A673 (cell line): Measurements from ENCODE around the gene DDX42. TPM values are rescaled to one million over a fixed set of nuclear protein-coding genes. Genes with fewer than 3 reads are reported as not detected.

Source experiments
- BruUV-seq: library from RNA; stranded (reverse); fragments of 400-500 nt; replicated peaks from 2 replicates; lab custom pipeline; 2021; lab: Mats Ljungman, UMichigan
- CTCF ChIA-PET: fragments of 300-600 bp; sonication (Branson Sonifier 250); formaldehyde crosslinking; loops from one replicate; lab custom pipeline; 2022; ENCODE audit warnings: antibody characterized with exemption; lab: Charles Lee
- POLR2A ChIA-PET: fragments of 300-600 bp; sonication (Branson Sonifier 250); formaldehyde crosslinking; loops from one replicate; lab custom pipeline; 2022; ENCODE audit warnings: antibody characterized with exemption; ENCODE audit not compliant: low non-redundant PET; lab: Charles Lee
- DNase-seq: peaks from one replicate; pipeline ENCODE4 v3.0.0-alpha.2; 2015; ENCODE audit warnings: low spot score
- H3K27ac ChIP-seq: fragments of 200-600 bp; sonication (generic); 2 replicates; pipeline ENCODE4 v1.5.1; 2016; ENCODE audit warnings: mixed run types, low read depth, mild to moderate bottlenecking, mixed read lengths, antibody characterized with exemption, low read length; ENCODE audit not compliant: poor library complexity, severe bottlenecking
- H3K27me3 ChIP-seq: fragments of 200-600 bp; sonication (generic); replicated peaks from 2 replicates; pipeline ENCODE4 v1.6.1; 2017; ENCODE audit warnings: mixed run types, low read depth, mild to moderate bottlenecking, mixed read lengths, antibody characterized with exemption, low read length; ENCODE audit not compliant: insufficient read depth, poor library complexity
- H3K36me3 ChIP-seq: fragments of 200-600 bp; sonication (generic); 2 replicates; pipeline ENCODE4 v1.6.1; 2016; ENCODE audit warnings: mixed run types, mild to moderate bottlenecking, mixed read lengths, antibody characterized with exemption, low read length; ENCODE audit not compliant: insufficient read depth, poor library complexity, severe bottlenecking
- H3K4me1 ChIP-seq: fragments of 200-600 bp; sonication (generic); 2 replicates; pipeline ENCODE4 v1.6.1; 2017; ENCODE audit warnings: mixed run types, mild to moderate bottlenecking, mixed read lengths, antibody characterized with exemption, low read length; ENCODE audit not compliant: insufficient read depth, poor library complexity, severe bottlenecking
- H3K4me3 ChIP-seq: fragments of 200-600 bp; sonication (generic); 2 replicates; pipeline ENCODE4 v1.5.1; 2016; ENCODE audit warnings: low read depth, mixed run types, mild to moderate bottlenecking, mixed read lengths, low read length; ENCODE audit not compliant: poor library complexity, severe bottlenecking
- H3K9me3 ChIP-seq: fragments of 200-600 bp; sonication (generic); 2 replicates; pipeline ENCODE4 v1.6.1; 2016; ENCODE audit warnings: mixed run types, low read depth, mild to moderate bottlenecking, mixed read lengths, antibody characterized with exemption, low read length; ENCODE audit not compliant: poor library complexity, severe bottlenecking
- EZH2 ChIP-seq: fragments of 200-600 bp; sonication (generic); IDR thresholded peaks from 2 replicates; pipeline ENCODE4 v1.6.1; 2017; ENCODE audit warnings: borderline replicate concordance, low read depth, mild to moderate bottlenecking, mixed read lengths, antibody characterized with exemption, low read length; ENCODE audit not compliant: poor library complexity, severe bottlenecking
- intact Hi-C: fragments of 100-400 bp; cut with micrococcal nuclease; formaldehyde crosslinking; loops from one replicate; pipeline ENCODE4 v1.10.0; 2022; ENCODE audit not compliant: unreplicated experiment
- total RNA-seq: library from RNA; stranded (reverse); gene quantifications from 2 replicates; pipeline ENCODE4 v1.2.3, GENCODE V29; 2021
- TF ChIP-seq, protein P1 (sequence below): fragments of 300-800, 200-600 bp; sonication (generic); conservative IDR thresholded peaks from 2 replicates; pipeline ENCODE4 v1.5.1; 2017; ENCODE audit warnings: low read depth, mild to moderate bottlenecking, antibody characterized with exemption, low read length, moderate library complexity, mixed read lengths

DDX42 gene
- total RNA-seq, 1 experiment from 2014 or later: 148 TPM

DNA sequence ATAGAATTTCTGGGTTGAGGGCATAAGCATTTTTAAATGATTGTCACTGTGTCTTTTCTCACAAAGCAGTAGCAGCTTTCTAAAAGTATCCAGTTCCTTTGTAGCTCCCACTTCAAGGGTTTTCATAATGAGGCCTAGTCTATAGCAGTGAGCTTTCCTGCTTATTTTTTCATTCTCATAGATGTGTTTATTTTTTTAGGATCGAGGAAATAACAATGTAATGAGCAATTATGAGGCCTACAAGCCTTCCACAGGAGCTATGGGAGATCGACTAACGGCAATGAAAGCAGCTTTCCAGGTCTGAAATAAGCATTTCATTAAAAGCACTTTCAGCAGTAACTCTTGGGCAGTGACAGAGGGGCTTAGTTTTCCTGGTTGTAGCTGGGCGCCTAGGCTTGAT lies 42.7 kb downstream of the DDX42 start:
- no peak for DNase-seq
- CTCF ChIA-PET: no interaction called here
- BruUV-seq: no TSS peak
- H3K4me1 ChIP-seq: no peaks in the 10 kb centered on the region
- H3K4me3 ChIP-seq: no peak overlapping the region
- H3K27me3 ChIP-seq: no peaks in the 10 kb centered on the region
- peaks cover 97% of the 10 kb centered on the region for H3K36me3 ChIP-seq
- TF ChIP-seq, protein P1, sequence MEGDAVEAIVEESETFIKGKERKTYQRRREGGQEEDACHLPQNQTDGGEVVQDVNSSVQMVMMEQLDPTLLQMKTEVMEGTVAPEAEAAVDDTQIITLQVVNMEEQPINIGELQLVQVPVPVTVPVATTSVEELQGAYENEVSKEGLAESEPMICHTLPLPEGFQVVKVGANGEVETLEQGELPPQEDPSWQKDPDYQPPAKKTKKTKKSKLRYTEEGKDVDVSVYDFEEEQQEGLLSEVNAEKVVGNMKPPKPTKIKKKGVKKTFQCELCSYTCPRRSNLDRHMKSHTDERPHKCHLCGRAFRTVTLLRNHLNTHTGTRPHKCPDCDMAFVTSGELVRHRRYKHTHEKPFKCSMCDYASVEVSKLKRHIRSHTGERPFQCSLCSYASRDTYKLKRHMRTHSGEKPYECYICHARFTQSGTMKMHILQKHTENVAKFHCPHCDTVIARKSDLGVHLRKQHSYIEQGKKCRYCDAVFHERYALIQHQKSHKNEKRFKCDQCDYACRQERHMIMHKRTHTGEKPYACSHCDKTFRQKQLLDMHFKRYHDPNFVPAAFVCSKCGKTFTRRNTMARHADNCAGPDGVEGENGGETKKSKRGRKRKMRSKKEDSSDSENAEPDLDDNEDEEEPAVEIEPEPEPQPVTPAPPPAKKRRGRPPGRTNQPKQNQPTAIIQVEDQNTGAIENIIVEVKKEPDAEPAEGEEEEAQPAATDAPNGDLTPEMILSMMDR: no peak
- TF ChIP-seq EZH2: no peak
- H3K27ac ChIP-seq: no peak overlapping the region
- no peaks in the 10 kb centered on the region for H3K9me3 ChIP-seq
- intact Hi-C loops: loop anchor here (5.0 kb wide), 1 partner anchor 34 kb away; no protein-coding TSS in a partner anchor
- POLR2A ChIA-PET: no interaction called here

DNA sequence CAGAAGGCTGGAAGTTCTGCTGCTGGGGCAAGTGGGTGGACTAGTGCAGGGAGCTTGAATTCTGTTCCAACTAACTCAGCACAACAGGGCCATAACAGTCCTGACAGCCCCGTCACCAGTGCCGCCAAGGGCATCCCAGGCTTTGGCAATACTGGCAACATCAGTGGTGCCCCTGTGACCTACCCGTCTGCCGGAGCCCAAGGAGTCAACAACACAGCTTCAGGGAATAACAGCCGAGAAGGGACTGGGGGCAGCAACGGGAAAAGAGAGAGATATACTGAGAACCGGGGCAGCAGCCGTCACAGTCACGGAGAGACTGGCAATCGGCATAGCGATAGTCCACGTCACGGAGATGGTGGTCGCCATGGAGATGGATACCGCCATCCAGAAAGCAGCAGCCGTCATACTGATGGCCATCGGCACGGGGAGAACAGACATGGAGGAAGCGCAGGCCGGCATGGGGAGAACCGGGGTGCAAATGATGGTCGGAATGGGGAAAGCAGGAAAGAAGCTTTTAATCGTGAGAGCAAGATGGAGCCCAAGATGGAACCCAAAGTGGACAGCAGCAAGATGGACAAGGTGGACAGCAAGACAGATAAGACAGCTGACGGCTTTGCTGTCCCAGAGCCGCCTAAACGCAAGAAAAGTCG lies 43.9 kb downstream of the DDX42 start:
- Histone ChIP-seq H3K9me3 (no peaks in the 10 kb centered on the region), H3K4me1 (no peaks in the 10 kb centered on the region), H3K27ac (no peak overlapping the region), H3K4me3 (no peak overlapping the region), H3K27me3 (no peaks in the 10 kb centered on the region), H3K36me3 (peaks cover 98% of the 10 kb centered on the region)
- ChIA-PET POLR2A (interaction anchor here (0.5 to 0.8 kb wide), 3 partner anchors 8 to 11 kb away, joined by 3 to 12 read pairs (median 3); partner anchors contain the start of gene PSMC5), CTCF (no interaction called here)
- intact Hi-C loops: loop anchor here (5.0 kb wide), 1 partner anchor 36 kb away; no protein-coding TSS in a partner anchor
- TF ChIP-seq EZH2: no peak
- TF ChIP-seq, protein P1: no peak
- BruUV-seq: TSS peak; percentile 68
- no peak for DNase-seq

DNA sequence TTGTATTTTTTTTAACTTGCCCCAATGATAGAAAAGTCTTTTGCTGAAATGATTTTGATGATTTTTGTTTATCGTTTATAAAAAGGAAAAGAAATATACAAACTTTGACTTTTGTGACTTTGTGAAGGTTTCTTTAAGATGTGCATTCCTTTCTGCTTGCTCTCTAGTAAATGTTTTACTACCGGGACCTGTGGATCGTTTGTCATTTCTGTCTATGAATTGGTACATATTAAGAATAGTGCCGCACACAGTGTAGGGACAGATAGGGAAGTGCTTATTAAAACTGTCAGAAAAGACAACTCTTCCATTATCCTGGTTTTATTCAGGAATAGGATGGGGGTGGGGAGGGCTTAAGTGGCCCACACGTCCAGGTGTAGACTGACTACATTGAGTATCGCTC lies 45.2 kb downstream of the DDX42 start:
- CTCF ChIA-PET: no interaction called here
- H3K36me3 ChIP-seq: peaks cover 99% of the 10 kb centered on the region
- TF ChIP-seq, protein P1: no peak
- TF ChIP-seq EZH2: no peak
- H3K4me3 ChIP-seq: no peak overlapping the region
- no peaks in the 10 kb centered on the region for H3K4me1 ChIP-seq
- H3K9me3 ChIP-seq: no peaks in the 10 kb centered on the region
- POLR2A ChIA-PET: no interaction called here
- no peaks in the 10 kb centered on the region for H3K27me3 ChIP-seq
- intact Hi-C loops: loop anchor here (5.0 kb wide), 1 partner anchor 37 kb away; no protein-coding TSS in a partner anchor
- no peak overlapping the region for H3K27ac ChIP-seq
- no peak for DNase-seq
- BruUV-seq: no TSS peak
